Stimulated activated CD8-positive, alpha-beta memory T cell treated with anti-CD3 and anti-CD28 coated beads, Interleukin-7, amount 100 ng/mL, for 4 hours (primary cell): ENCODE data around the gene IL36B.

Source experiments
- DNase-seq, 2 donors: peaks; one replicate each; pipeline ENCODE4 v3.0.0-alpha.2; 2020; ENCODE audit warnings: low read depth in 2 of 2

The IL36B gene

DNA sequence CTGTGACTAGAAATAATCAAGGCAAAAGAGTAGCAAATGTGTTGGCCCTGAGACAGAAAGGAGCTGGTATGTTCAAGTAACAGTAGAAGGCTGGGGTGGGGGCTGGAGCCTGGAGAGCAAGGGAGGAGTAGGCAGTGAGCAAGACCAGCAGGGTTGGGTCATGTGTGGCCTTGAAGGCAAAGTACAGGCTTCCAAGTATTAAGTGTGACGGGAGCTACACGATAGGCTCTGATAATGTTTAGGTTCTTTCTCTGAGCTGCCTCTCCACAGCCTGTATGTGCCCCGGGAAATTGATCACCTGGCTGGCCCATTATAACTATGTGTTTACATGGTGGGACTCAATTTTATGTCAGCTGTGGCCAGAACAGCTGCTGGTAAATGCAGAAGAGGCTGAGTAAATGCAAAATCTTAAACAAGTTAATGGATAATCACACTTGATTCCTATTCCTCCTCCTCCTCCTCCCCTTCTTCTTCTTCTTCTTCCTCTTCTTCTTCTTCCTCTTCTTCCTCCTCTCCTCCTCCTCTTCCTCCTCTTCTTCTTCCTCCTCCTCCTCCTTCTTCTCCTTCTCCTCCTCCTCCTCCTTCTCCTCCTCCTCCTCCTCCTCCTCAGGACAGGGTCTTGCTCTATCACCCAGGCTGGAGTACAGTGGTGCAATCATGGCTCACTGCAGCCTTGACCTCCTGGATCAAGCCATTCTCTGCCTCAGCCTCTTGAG, 24.4 kb upstream of the IL36B start:
- DNase-seq, result no peak

DNA sequence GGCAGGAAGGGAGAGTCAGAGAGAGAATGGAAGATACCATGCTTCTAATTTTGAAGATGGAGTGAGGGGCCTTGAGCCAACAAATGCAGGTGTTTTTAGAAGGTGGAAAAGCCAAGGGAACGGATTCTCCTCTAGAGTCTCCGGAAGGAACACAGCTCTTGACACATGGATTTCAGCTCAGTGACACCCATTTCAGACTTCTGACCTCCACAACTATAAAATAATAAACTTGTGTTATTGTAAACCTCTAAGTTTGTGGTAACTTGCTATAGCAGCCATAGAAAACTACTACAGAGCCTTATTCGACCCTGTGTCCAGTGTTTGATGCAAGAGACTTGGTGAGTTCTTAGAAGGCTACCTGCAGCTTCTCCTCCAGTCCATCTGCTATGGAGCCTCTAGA, 22.9 kb upstream of the IL36B start:
- no peak for DNase-seq

DNA sequence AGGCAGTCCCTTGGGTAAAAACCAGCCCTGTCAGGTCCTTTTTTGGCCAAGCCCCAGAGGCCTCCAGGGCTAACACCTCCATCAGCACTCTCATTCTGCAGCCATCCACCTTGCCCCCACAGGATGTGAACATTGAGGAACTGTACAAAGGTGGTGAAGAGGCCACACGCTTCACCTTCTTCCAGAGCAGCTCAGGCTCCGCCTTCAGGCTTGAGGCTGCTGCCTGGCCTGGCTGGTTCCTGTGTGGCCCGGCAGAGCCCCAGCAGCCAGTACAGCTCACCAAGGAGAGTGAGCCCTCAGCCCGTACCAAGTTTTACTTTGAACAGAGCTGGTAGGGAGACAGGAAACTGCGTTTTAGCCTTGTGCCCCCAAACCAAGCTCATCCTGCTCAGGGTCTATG, 22.4 kb upstream of the IL36B start:
- DNase-seq, result no peak

DNA sequence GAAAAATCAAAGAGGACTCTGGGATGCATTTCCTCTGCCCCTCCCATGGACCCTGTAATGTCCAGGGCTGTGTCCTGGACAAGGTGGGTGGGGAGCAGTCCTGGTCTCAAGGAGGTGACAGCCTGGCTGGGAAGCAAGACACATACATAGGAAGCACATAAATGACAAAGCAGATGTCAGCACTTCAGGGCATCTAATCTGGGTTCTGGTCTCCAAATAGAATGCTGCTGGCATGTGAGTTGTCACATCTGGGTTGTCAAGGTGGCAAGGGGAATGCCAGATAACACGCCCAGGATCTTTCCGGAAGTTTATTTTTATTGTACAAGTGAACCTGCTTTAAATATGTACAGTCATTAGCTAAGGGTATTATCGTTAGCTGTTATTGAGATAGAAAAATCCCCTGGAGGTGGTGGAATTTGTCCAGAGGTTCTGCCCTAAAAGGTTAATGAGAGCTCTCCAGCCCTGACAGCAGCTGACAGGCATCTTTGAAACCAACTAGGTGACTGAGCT, 20.7 kb upstream of the IL36B start:
- no peak for DNase-seq

DNA sequence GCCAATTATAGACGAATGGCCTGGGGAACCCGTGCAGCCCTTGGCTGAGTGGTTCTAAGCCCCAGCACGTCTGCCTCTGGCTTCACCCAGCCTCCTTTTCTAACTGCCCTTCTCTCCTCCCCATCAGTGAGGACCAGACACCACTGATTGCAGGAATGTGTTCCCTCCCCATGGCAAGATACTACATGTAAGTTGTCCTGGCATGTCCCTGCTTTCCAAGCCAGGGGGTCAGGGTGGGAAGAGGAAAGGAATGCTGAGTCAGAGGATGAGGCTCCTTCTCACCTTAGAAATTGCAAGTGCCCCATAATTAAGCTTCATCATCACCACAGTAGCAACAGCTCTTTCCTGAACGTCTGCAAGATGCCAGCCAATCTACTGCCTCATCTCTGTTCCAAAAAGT, 19.9 kb upstream of the IL36B start:
- DNase-seq, result no peak

DNA sequence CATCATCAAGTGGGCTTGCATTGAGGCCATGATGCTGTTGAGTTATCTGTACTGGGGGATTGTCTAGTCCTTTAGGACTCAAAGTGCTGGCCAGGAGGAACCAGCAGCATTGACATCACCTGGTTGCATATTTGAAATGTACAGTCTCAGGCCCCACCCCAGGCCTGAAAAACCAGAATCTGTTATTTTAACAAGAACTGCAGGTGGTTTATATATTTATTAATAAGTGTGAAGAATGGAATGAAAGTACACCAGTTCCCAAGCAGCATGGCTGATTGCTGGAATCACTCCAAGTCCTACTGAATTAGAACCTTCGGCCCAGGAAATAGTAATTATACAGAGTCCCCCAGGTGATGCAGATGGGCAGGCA, 17.9 kb upstream of the IL36B start:
- DNase-seq, result no peak

DNA sequence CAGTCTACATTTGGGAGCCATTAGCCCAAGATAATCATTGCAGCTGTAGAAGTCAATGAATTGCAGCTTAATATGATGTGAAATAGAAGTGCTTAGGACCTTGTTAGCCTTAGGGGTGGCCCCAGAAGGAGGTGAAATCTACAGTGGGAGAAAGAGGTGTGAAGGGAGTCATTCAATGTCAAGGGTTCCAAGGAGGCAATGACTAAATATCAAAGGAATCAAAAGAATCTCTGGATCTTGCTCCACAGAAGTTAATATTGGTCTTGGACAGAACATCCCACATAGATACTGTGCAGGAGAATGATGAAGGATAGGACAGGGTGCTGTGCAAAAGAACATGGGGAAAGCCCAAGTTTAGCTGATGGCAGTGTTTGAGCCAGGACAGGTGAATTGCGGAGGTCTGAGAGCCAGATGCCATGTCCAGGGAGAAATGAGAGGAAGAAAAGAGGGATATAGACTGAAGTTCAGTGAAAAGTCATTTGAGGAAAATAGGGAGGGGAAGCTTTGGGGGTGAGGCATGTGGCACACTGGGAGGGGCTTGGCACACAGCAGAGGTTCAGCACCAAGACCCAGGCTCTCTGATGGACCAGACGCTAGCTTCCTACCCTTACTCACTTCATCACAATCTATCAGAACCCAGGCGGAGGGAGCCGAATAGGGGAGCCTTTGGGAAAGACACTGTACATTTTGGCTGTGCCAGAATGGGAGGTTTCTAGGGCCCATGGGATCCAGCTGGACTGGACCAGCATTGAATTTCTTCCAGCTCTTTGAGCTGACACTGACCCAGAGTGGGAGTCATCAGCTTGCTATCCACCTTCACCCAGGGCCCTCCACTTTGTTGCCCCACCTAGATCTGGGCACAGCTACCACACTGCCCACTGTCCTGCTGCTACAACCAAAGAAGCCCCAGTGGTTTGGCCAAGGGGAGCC, 17.3 kb upstream of the IL36B start:
- no peak for DNase-seq

DNA sequence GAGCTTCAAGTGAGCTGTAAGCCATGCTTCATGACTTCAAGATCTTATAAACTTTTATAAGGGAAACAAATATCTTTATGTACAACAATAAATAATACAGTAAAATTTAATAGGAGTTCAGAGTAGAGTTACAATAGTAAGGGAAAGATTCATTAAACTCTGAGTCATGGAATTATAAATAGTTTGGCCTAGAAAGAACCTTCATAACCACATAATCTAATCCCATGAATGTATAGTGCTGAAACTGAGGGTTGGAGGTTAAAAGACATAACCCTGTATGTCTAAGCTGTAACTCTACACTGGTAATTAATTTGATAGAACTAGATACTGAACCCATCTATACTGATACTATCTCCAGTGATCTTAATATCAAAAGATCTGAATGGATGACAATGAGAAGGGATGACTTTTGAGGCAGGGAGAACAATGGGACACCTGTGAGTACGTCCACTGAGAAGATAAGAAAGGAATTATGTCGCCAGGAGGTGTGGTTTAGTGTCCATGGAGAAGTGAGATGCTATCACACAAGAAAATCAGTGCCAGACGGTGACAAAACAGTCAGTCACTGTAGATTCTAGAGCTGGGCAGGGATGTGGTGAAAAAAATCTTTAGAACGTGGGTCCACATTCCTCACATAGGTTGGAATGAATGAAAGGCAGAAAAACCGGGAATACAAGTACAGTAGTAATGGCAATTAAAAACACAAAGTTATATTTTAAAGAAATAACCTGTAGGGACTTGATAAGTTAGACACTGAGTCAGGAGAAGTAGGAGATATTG, 16.2 kb upstream of the IL36B start:
- no peak for DNase-seq

DNA sequence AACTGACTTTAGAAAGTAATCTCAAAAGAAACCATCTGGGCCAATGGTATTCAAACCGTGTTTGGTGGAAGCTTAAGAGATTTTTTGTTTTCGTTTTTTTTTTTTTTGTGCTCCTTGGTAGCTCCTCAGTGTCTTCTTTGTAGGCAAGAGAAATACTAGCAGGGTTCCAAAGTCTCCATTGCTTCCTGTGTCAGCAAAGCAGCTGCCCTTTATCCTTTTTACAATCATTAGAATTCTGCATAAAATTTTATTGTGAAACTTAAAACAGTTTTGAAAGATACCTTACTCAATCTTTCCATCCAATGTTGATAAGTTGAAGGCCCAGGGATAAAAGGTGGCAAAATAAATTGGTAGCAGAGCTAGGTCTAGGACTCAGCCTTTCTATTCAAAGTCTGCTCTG, 15.6 kb upstream of the IL36B start:
- no peak for DNase-seq

DNA sequence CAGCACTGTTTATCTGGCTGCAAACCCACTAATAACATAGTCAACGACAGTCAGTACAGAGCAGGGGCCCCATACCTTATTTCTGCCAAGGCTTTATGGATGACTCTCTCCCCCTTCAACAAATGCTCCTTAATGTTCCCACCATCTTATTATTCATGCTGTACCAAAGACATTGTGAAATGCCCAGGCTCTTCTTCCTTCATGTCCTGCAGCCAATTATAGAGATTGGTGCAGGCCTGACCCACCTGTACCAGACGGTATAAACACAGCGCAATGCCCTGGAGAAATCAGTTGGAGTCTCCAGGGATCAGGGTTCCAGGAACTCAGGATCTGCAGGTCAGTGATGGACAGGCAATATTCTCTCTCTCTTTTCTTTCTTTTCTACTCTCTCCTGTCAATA, 15.0 kb upstream of the IL36B start, which contains the start of gene IL1F10:
TSS of gene IL1F10 (plus strand) at position 290 of the 400 bp plus-strand sequence. CDS start 4,769 bp downstream, outside the sequence.
- DNase-seq, result no peak

DNA sequence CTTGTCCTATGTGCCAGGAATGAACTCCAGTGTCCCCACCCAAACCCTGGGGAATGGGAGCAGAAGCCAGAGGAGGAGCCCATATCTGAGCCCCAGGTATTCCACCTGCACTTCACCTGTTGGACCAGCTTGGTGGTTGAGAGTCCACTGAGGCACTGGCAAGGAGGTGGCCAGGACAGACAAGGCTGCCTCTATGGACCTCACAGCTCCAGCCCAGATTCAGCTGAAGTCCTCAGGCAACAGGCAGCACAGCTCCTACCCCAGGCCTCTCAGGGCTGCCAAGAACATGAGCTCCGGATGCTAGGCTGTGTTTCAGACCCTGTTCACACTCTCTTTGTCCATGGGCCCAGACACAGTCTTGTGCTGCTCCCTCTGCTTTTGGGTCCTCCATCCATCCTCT, 12.2 kb upstream of the IL36B start:
- DNase-seq, result no peak

DNA sequence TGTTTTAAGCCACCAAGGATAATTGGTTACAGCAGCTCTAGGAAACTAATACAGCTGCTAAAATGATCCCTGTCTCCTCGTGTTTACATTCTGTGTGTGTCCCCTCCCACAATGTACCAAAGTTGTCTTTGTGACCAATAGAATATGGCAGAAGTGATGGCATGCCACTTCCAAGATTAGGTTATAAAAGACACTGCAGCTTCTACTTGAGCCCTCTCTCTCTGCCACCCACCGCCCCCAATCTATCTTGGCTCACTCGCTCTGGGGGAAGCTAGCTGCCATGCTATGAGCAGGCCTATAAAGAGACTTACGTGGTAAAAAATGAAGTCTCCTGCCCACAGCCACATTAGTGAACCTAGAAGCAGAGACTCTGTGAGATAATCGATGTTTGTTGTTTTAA, 11.6 kb upstream of the IL36B start:
- DNase-seq, result no peak

DNA sequence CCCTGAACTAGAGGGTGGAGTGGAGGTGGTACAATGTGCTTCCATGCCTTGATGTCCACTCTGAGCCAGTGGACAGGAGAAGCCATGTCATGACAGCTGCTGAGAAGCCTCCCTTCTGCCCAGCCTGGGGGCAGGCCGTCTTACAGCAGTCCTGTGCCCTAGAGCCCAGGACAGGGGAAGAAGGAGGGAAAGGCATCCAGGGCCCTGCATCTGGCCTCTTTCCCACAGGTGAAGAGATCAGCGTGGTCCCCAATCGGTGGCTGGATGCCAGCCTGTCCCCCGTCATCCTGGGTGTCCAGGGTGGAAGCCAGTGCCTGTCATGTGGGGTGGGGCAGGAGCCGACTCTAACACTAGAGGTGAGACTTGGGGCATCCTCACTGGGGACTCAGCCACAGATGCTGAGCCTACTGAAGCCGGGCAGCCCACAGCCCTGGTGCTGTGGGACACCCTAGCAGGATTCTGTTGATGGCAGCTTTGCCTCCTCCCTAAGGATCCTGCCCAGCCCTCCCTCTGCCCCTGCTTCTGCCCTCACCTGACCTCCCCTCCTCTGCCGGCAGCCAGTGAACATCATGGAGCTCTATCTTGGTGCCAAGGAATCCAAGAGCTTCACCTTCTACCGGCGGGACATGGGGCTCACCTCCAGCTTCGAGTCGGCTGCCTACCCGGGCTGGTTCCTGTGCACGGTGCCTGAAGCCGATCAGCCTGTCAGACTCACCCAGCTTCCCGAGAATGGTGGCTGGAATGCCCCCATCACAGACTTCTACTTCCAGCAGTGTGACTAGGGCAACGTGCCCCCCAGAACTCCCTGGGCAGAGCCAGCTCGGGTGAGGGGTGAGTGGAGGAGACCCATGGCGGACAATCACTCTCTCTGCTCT, 9.5 kb upstream of the IL36B start:
- DNase-seq, result no peak

DNA sequence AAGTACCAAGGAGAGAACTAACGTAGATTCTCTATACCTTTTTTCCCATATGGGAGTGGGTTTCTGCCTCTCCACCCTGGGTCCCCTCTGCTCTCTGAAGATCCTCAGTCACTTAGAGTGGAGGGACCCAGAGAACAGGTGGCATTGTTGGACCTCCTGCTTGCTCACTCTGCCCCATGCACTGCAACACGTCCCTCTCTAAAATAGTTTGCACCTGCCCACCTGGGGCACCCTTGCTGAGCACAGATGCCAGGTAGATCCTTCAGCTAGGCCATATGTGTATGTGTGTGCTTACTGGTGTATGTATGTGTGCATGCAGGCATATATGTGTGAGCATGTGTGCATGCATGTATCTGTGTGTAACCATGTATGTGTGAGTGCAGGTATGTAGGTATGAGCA, 8.6 kb upstream of the IL36B start:
- no peak for DNase-seq

DNA sequence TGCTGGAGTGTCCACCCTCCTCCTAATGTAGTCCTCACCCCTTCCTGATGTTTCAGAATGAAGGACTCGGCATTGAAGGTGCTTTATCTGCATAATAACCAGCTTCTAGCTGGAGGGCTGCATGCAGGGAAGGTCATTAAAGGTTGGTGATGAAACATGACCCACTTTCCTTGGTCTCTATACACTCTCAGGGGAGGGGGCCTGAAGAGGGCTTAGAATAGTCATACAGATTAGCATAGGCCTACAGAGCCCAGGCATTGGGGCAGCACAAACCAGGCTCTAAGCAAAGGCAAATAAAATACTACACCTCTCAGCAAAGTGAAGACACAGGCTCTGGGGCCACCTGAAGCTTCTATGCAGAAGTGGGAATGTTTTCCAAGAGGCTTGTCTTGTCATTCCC, 8.1 kb upstream of the IL36B start:
- DNase-seq, result no peak

DNA sequence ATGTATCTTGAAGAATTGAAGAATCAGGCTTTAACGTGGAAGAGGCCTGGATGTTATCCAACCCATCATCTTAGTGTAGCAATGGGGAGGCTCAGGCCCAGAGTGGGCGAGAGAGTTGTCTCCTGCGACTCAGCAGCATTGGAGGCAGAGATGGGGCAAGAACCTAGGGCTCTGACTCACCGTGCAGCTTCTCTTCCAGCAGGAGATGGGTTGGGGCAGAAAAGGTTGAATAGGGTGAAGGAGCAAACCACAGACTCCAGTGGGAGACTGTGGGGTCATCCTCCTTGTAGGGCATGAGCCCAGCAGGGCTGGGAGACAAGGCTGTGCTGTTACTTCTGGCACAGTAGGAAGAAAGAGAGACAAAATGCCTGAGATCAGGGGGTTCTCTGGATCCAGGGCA, 7.7 kb upstream of the IL36B start:
- DNase-seq, result no peak

DNA sequence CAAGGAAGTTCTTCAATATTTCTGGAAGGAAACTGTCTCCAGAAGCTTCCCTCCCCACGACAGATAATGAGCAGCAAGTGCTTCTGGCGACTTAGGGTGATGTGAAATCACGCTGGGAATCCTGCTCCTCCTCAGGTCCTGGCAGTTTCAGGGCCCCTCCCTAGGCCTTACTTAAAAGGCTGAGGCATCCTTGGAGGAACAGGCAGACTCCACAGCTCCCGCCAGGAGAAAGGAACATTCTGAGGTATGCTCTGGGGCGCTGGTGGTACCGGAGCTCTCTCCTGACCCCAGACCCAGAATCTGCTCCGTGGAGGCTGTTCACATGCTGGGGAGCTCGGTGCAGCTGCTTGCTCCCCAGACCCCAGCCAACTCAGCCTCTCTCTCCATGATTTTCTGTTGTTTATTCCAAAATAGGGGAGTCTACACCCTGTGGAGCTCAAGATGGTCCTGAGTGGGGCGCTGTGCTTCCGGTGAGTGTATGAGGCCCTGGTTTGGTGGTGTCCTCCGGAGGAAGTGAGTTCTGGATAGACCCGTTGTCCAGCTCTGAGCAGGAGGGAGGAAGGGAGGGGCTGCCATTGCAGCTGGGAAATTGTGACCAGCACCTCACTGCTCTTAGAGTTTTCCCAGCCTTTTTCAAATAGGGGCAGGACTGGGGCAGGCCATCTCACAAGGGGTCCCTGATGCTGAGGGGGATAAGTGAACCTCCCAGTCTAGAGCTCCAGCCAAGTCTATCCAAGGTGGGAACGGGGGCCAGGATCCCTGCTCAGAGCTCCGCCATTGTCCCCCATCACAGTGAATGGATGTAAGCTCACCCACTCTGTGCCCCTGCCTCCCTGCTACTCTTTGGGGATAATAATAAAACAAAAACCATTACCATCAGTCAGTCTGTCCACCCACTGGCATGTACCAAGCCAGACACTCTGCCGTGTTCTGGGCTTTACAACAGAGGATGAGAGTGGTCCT, 6.6 kb upstream of the IL36B start, which contains the start of gene IL36RN:
TSS of gene IL36RN (plus strand) at position 201 of the 963 bp plus-strand sequence. CDS start at position 442, 241 bp downstream.
- no peak for DNase-seq

DNA sequence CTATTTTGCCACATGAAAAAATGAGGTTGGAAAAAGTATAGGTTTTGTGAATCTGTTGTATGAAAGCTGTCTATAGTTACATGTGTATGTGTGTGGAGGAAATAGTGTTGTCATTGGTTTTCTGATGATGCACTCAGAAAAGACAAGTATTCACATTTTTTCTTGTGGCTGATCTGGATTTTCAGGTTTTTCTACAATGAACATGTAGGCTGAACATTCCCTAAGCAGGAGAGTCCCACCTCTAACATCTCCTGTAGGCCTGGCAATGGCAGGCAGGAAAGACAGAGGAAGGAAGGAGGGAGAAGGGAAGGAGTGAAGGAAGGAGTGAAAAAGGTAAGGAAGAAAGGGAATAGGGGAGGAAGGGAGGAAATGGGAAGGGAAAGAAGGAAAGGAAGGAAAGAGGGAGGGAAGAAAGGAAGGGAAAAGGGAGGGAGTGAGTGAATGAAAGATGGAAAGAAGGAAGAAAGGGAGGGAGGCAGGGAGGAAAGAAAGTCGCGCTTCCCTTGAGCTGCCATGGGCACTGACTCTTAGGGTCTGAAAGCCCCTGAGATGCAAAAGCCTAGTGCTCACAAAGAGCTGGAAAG, 5.8 kb upstream of the IL36B start:
- DNase-seq, result no peak

DNA sequence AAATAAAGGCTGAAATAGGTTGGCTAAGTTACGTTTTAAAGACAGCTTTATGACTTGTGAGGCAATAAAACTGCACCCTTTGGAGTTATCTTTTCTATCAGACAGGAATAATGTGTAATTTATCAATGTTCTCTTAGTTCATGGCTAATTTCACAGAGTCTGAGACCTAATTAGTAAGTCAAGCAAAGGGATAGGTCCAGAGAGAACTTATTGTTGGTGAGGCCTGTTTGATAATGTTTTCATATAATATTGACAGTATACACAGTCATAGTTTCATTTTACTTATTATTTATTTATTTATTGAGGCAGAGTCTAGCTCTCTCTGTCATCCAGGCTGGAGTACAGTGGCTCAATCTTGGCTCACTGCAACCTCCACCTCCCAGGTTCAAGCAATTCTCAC, 4.5 kb upstream of the IL36B start:
- DNase-seq, result no peak
